Measurements from ENCODE around the gene MIER1.
"Not testable (repeated sequence)": the region's sequence is repeated elsewhere in the genome, so short reads cannot be mapped to it uniquely, and the experiment has no call there.

The MIER1 gene

DNA sequence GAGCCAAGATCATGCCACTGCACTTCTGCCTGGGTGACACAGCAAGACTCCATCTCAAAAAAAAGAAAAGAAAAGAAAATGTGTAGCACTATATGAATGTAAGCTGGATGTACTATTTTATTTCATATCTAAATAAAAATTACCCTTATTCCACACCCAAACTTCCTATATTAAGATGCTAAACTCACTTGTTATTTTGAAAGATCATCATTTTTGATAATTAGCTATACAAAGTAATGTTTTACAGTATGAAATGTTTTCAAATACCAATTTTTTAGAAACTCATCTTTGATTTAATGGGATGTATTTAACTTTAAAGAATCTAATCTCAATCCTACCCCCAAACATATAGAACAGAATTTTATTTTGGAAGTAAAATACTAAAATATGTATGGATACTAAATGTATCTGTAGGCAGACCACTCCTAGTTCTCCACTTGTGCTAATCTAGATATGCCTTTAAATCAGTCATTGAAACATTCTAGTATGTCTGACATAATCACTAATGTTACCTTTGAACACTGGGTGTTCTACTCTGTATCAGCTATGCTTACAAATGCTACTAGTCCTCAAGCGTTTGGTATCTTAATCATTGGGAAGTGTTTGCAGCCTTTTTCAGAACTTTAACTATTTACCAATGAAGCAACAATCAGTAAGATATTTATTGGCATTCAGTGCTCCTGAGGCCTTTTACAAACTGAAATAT is 12.9 kb downstream of the MIER1 start:
- DNase-seq (ENCODE audit: low read depth, low spot score): no peak

DNA sequence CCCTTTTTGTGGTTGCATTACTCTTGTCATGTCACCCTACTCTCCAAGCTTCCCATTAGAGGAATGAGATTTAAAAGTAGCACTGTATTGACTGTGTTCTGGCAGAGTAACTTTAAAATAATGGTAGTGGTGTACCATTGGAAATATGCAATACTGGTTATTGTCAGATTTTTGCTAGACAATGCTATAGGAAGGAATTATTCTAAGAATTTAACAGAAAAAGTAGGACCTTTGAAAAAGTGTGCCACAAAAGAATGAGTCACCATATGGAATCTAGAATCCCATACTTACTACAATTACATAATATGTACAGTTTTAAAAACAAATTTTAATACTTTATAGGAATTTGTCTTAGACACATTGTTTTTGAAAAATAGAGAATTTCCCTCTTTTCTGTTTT is 13.8 kb downstream of the MIER1 start:
- DNase-seq (ENCODE audit: low read depth, low spot score): no peak

DNA sequence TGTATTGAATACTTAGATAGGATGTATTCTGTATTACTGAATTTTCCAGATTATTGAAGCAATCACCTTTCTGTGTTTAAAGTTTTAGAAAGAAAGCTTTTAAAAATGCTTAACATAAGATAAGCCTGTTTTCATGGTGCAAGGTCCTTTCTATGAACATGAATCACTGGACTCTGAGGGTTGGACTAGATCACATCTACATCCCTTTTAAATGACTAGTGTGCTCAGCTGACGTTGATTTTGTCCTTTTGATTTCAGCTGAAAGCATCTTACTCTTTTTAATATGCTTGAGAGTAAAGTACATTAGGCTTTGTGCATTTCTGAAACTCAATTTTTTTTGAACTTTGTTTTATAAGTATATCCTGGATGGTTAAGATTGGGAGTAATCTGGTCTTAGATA is 16.2 kb downstream of the MIER1 start:
- no peak for DNase-seq (ENCODE audit: low read depth, low spot score)

GRCh38 chr1:66943361-66943969 is 18.7 kb downstream of the MIER1 start:
- DNase-seq (ENCODE audit: low read depth, low spot score): no peak

DNA sequence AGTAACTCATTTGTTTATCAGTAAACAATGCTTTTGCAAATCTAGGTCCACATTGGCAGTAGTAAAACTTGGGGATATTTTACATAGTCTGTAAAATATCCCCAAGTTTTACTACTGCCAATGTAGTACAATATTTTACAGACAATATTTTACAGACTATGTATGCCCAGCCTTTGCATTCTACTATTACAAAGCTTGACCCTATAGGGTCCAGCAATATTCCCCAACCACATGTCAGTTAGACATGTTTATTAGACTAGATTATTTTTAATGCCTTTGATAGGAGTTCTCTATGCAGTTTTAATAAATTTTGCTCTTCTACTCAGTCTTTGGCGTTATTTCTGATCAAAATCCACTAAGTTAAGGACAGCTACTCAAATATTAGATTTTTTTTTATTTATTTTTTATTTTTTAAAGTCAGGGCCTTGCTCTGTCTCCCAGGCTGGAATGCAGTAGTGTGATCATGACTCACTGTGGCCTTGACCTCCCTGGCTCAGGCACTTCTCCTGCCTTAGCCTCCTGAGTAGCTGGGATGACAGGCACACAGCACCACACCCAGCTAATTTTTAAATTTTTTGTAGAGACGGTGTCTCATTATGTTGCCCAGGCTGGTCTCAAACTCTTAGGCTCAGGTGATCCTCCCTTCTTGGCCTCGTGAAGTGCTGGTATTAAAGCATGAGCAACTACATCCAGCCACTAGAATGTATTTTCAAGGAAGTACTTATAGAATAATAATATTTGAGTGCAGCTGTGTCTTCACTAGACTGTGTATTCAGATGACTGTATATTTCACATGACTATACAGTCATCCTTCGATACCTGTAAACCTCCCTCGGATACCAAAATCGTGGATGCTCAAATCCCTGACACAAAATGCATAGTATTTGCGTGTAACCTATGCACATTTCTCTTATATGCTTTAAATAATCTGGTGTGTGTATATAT is 19.8 kb downstream of the MIER1 start:
- DNase-seq (ENCODE audit: low read depth, low spot score): no peak

- no peak for DNase-seq (ENCODE audit: low read depth, low spot score)
These were observed 20.5 kb downstream of the MIER1 start for GRCh38 chr1:66945316-66945715.

- DNase-seq (ENCODE audit: low read depth, low spot score): no peak
These were observed 22.5 kb downstream of the MIER1 start for GRCh38 chr1:66947267-66947666.

DNA sequence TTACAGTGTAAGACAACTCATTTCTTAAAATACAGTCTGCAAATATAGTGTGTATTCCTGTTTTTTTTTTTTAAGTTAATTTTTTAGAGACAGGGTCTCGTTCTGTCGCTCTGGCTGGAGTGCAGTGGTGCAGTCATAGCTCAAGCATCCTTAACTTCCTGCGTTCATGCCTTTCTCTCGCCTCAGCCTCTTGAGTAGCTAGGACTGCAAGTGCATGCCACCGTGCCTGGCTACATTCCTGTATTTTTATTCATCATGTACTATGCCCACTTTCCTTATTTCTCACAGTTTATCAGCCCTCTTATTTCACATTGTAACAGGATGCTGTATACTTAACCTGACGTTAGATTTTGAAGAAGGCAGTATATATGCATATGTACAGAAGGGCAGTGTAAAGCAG is 26.7 kb downstream of the MIER1 start:
- DNase-seq (ENCODE audit: low read depth, low spot score): no peak

GRCh38 chr1:66954208-66954607 is 29.4 kb downstream of the MIER1 start:
- DNase-seq (ENCODE audit: low read depth, low spot score): no peak

DNA sequence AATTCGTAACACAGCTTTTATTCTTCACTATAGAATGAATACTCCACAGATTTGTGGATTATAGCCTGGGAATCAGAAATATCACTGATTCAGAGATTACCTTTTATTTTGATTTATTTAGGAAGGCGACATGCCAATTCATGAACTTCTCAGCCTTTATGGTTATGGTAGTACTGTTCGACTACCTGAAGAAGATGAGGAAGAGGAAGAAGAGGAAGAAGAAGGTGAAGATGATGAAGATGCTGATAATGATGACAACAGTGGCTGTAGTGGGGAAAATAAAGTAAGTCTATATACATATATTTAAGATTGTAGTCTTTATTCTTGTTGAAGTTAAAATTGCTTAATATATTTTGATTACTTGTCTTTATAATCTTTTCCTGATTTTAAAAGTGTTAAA is 33.1 kb downstream of the MIER1 start:
- DNase-seq (ENCODE audit: low read depth, low spot score): no peak

GRCh38 chr1:66966188-66966873 is 41.5 kb downstream of the MIER1 start:
- not testable (repeated sequence) for DNase-seq (ENCODE audit: low read depth, low spot score)

- DNase-seq (ENCODE audit: low read depth, low spot score): no peak
These were observed 43.8 kb downstream of the MIER1 start for GRCh38 chr1:66968574-66968973.

GRCh38 chr1:66978201-66978600 is 53.4 kb downstream of the MIER1 start:
- no peak for DNase-seq (ENCODE audit: low read depth, low spot score)

GRCh38 chr1:66979621-66980020 is 54.8 kb downstream of the MIER1 start:
- DNase-seq (ENCODE audit: low read depth, low spot score): not testable (repeated sequence)

- DNase-seq (ENCODE audit: low read depth, low spot score): no peak
These were observed 56.1 kb downstream of the MIER1 start for GRCh38 chr1:66980745-66981367.

- no peak for DNase-seq (ENCODE audit: low read depth, low spot score)
These were observed 56.9 kb downstream of the MIER1 start for GRCh38 chr1:66981679-66982078.

DNA sequence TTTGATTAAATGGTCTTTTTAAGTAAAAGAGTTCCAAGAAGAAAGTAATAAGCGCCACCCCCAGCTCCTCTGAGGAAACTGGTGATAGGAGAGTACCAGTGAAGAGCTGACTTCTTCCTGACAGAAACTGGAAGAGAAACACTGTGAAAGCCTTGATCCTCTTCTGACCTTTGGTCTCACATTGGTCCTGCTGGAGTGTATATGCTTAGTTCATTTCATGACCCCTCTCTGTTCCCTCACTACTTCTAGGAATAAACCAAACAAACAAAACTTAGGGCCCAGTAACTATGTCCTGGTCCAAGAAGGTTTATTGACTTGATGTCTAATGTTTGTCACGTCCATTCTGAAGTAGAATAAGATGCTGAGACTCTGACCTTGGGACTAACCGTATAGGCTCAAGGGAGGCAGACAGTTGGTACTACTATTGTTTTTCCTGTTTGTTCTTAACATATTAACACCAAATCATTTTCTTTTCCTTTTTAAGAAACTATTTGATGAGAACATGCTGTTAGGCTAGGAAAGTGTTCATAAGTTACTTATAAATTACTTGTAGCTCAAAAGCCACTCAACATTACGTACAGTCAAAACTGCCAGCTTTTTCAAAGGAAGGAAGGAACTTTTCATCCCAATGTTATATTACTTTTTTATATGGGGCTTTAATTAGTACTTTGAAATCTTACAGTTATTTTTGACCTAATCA is 57.9 kb downstream of the MIER1 start:
- no peak for DNase-seq (ENCODE audit: low read depth, low spot score)

DNA sequence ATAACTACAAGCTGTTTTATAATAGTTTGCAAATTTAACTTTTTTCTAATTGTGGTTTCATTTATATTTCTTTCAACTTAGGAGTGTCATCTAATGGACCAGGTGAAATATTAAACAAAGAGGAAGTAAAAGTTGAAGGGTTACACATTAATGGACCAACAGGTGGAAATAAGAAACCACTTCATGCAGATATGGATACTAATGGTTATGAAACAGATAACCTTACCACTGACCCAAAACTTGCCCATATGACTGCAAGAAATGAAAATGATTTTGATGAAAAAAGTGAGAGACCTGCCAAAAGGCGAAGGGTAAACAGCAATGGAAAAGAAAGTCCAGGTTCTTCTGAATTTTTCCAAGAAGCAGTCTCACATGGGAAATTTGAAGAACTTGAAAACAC is 59.7 kb downstream of the MIER1 start:
- DNase-seq (ENCODE audit: low read depth, low spot score): no peak

- DNase-seq (ENCODE audit: low read depth, low spot score): no peak
These were observed 61.0 kb downstream of the MIER1 start for GRCh38 chr1:66985835-66986234.

GRCh38 chr1:66993076-66993475 is 68.3 kb downstream of the MIER1 start:
- no peak for DNase-seq (ENCODE audit: low read depth, low spot score)
